Measurements from ENCODE around the gene ZNF613. TPM values are rescaled to one million over a fixed set of nuclear protein-coding genes. Genes with fewer than 3 reads are reported as not detected.

ZNF613 gene
- total and polyA plus RNA-seq, 2 donors (not counting 1 experiment from before 2014, with no cell fraction given): 4.6 to 11.2 TPM

- H3K27ac ChIP-seq (ENCODE audit: insufficient read depth, low read length): no peak overlapping the region
- H3K9ac ChIP-seq (ENCODE audit: insufficient read depth, low read length): no peak overlapping the region
- H3K4me1 ChIP-seq (ENCODE audit: control insufficient read depth, extremely low read depth, insufficient read depth, low read length): no peaks in the 10 kb centered on the region
- TF ChIP-seq CTCF (conservative IDR thresholded peaks at IDR 0.05 in 1 of 2, IDR thresholded peaks at IDR 0.05 in 1 of 2; ENCODE audit: low read depth in 1 of 2, low read length in 2 of 2) (no peak), EZH2 (IDR thresholded peaks at IDR 0.05; ENCODE audit: low read length, missing control alignments) (no peak)
- H4K20me1 ChIP-seq (ENCODE audit: control insufficient read depth, extremely low read depth, insufficient read depth, low read length): no peaks in the 10 kb centered on the region
- no peaks in the 10 kb centered on the region for H3K79me2 ChIP-seq (ENCODE audit: control insufficient read depth, insufficient read depth, low read length)
- no peaks in the 10 kb centered on the region for H3K36me3 ChIP-seq (ENCODE audit: control insufficient read depth, insufficient read depth, low read length)
- H3K9me3 ChIP-seq (ENCODE audit: control insufficient read depth, insufficient read depth, low read depth, low read length): no peaks in the 10 kb centered on the region
- H3K4me2 ChIP-seq (ENCODE audit: extremely low read depth, insufficient read depth, low read length): no peak overlapping the region
- H3K27me3 ChIP-seq (ENCODE audit: control insufficient read depth, insufficient read depth, low read length): no peaks in the 10 kb centered on the region
- no peak for DNase-seq (ENCODE audit: low read depth in 2 of 2)
- H2AFZ ChIP-seq (ENCODE audit: low read length): no peak overlapping the region
- H3K4me3 ChIP-seq (replicated peaks in 1 of 4; ENCODE audit: control extremely low read depth in 1 of 4, insufficient read depth in 1 of 4, low read depth in 3 of 4, low read length in 4 of 4): no peak overlapping the region
Observed at GRCh38 chr19:51915324-51915867, 11.9 kb upstream of the ZNF613 start.

DNA sequence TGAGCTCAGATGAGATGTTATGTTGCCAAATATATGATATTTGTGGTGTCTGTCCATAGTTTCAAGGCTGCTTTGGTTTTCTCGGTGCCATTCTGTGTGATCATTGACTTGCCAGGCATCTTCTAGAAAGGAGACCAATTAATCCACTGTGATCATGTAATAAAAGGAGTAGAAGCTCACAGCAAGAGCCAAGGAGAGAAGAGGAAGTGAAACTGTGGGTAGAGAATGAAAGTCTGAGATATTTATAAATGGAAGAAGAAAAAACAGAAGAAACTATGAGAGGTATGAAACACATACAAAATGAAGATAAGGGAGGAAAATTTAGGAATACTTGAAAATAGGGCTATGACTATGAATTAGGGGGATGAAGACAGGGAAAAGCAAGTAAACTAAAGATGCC is 11.1 kb upstream of the ZNF613 start:
- Histone ChIP-seq H3K4me3 (replicated peaks in 1 of 4; ENCODE audit: control extremely low read depth in 1 of 4, insufficient read depth in 1 of 4, low read depth in 3 of 4, low read length in 4 of 4) (no peak overlapping the region), H3K79me2 (ENCODE audit: control insufficient read depth, insufficient read depth, low read length) (no peaks in the 10 kb centered on the region), H3K27me3 (ENCODE audit: control insufficient read depth, insufficient read depth, low read length) (no peaks in the 10 kb centered on the region), H4K20me1 (ENCODE audit: control insufficient read depth, extremely low read depth, insufficient read depth, low read length) (no peaks in the 10 kb centered on the region), H3K4me2 (ENCODE audit: extremely low read depth, insufficient read depth, low read length) (no peak overlapping the region), H3K9ac (ENCODE audit: insufficient read depth, low read length) (no peak overlapping the region), H3K4me1 (ENCODE audit: control insufficient read depth, extremely low read depth, insufficient read depth, low read length) (no peaks in the 10 kb centered on the region), H3K9me3 (ENCODE audit: control insufficient read depth, insufficient read depth, low read depth, low read length) (no peaks in the 10 kb centered on the region), H3K27ac (ENCODE audit: insufficient read depth, low read length) (no peak overlapping the region), H3K36me3 (ENCODE audit: control insufficient read depth, insufficient read depth, low read length) (no peaks in the 10 kb centered on the region), H2AFZ (ENCODE audit: low read length) (no peak overlapping the region)
- no peak for DNase-seq (ENCODE audit: low read depth in 2 of 2)
- TF ChIP-seq CTCF (conservative IDR thresholded peaks at IDR 0.05 in 1 of 2, IDR thresholded peaks at IDR 0.05 in 1 of 2; ENCODE audit: low read depth in 1 of 2, low read length in 2 of 2) (no peak), EZH2 (IDR thresholded peaks at IDR 0.05; ENCODE audit: low read length, missing control alignments) (no peak)

- Histone ChIP-seq H2AFZ (ENCODE audit: low read length) (no peak overlapping the region), H3K27me3 (ENCODE audit: control insufficient read depth, insufficient read depth, low read length) (no peaks in the 10 kb centered on the region), H3K9ac (ENCODE audit: insufficient read depth, low read length) (no peak overlapping the region), H3K79me2 (ENCODE audit: control insufficient read depth, insufficient read depth, low read length) (no peaks in the 10 kb centered on the region), H3K9me3 (ENCODE audit: control insufficient read depth, insufficient read depth, low read depth, low read length) (peaks cover 1% of the 10 kb centered on the region), H3K4me2 (ENCODE audit: extremely low read depth, insufficient read depth, low read length) (no peak overlapping the region), H4K20me1 (ENCODE audit: control insufficient read depth, extremely low read depth, insufficient read depth, low read length) (no peaks in the 10 kb centered on the region), H3K27ac (ENCODE audit: insufficient read depth, low read length) (no peak overlapping the region), H3K4me3 (replicated peaks in 1 of 4; ENCODE audit: control extremely low read depth in 1 of 4, insufficient read depth in 1 of 4, low read depth in 3 of 4, low read length in 4 of 4) (no peak overlapping the region), H3K4me1 (ENCODE audit: control insufficient read depth, extremely low read depth, insufficient read depth, low read length) (no peaks in the 10 kb centered on the region), H3K36me3 (ENCODE audit: control insufficient read depth, insufficient read depth, low read length) (no peaks in the 10 kb centered on the region)
- no peak for TF ChIP-seq EZH2 (IDR thresholded peaks at IDR 0.05; ENCODE audit: low read length, missing control alignments)
- TF ChIP-seq CTCF (conservative IDR thresholded peaks at IDR 0.05 in 1 of 2, IDR thresholded peaks at IDR 0.05 in 1 of 2; ENCODE audit: low read depth in 1 of 2, low read length in 2 of 2): no peak
- no peak for DNase-seq (ENCODE audit: low read depth in 2 of 2)
Observed at GRCh38 chr19:51919606-51920005, 7.7 kb upstream of the ZNF613 start.

Data from fibroblast of lung (primary cell).